Ovary (tissue), 3 donors: Measurements from ENCODE around the gene C8G.

Experiments
- CTCF ChIP-seq, 3 donors: fragments of 450-650 bp in 2 of 3; fragments of 200-600 bp in 1 of 3; IDR thresholded peaks; one replicate each; pipeline versions ENCODE4 v1.5.1 to v1.8.0; 2016 to 2022; ENCODE audit warnings: antibody characterized with exemption in 3 of 3, mild to moderate bottlenecking in 1 of 3
- EP300 ChIP-seq: sonication (generic); formaldehyde crosslinking; IDR thresholded peaks from one replicate; pipeline ENCODE4 v1.6.1; 2017; ENCODE audit warnings: antibody characterized with exemption
- POLR2A ChIP-seq: fragments of 450-650 bp; IDR thresholded peaks from one replicate; pipeline ENCODE4 v1.6.1; 2017; ENCODE audit warnings: antibody characterized with exemption, mild to moderate bottlenecking, moderate library complexity
- donor health status: DM: no; HTN: no; CAD: no.

DNA sequence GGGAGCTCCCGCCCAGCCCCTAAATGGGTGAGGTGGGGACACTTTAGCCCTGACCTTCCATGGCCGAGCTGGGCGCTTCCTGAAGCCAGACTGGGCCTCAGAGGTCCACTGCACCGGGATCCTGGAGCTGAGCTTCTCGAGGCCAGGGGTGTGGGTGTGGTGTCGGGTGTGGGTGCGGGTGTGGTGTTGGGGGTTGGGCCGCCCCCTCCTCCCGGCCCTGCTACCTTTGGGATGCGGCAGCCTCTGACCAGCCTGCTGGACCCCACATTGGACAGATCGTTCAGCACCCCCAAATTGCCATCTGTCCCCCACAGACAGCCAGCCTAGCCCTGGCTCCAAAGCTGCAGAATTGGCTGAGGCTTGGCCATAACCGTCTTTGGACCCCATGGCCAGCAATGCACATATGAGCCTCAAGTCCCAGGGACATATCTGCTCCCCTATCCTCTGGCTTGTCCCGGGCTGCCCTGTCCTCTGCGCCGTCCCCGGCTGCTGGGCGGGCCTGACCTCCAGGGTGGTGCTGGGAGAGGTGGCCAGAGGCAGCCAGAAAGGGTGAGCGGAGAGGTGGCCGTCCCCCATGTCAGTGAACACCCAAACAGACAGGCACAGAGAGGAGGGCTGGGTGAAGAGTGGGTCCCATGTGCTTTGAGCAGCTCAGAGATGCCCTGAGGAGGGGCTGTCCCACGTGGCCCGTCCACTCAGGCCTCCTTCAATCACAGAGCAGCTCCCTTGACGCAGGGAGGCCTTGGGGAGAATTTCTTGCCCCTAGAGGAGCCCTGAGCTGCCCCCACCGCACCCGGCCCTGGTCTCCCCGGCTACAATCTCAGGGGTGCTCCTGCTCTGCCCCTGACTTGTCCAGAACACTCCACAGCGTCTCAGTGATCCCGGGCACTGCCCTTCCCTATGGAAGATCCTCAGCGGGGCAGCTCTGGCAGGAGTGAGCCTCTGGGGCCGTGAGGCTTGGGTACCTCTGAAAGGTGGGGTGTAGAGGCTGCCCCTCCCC is 28.9 kb downstream of the C8G start:
- TF ChIP-seq CTCF (IDR thresholded peaks at IDR 0.05): no peak
- no peak for TF ChIP-seq POLR2A
- no peak for TF ChIP-seq EP300
